Upper lobe of left lung (tissue), 4 donors: Measurements from ENCODE around the gene MYO1H.

Experiments used
- POLR2AphosphoS5 ChIP-seq, 2 donors: sonication (generic); formaldehyde crosslinking; IDR thresholded peaks; one replicate each; pipeline ENCODE4 v1.5.1; 2017; ENCODE audit warnings: antibody characterized with exemption in 2 of 2
- TF ChIP-seq, protein P1 (sequence below), 6 experiments: fragments of 450-650 bp in 4 of 6; fragments of 200-600 bp in 2 of 6; sonication (generic) in 2 of 6; IDR thresholded peaks; one replicate each; pipeline ENCODE4 v1.5.1; 2016 to 2019; ENCODE audit warnings: antibody characterized with exemption in 6 of 6

DNA sequence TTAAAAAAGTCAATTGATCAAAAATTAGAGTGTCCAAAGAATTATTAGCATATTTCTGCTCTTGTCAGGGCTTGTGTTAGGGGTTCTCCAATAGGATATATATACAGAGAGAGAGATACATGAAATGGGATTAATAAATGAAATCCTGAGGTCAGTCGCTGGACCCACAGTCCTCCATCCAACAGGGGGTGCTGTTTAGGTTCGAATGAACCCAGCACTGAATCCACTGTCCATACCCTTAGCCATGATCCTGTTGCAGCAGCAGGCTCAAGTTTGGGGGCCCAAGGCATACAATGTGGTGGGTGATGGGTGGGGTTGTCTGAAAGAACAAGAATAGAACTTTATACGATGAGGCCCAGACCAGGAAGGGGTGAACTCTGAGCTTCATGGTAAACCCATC lies 780 bp upstream of the MYO1H start:
- no peak for TF ChIP-seq POLR2AphosphoS5 (IDR thresholded peaks at IDR 0.05)
- TF ChIP-seq, protein P1, sequence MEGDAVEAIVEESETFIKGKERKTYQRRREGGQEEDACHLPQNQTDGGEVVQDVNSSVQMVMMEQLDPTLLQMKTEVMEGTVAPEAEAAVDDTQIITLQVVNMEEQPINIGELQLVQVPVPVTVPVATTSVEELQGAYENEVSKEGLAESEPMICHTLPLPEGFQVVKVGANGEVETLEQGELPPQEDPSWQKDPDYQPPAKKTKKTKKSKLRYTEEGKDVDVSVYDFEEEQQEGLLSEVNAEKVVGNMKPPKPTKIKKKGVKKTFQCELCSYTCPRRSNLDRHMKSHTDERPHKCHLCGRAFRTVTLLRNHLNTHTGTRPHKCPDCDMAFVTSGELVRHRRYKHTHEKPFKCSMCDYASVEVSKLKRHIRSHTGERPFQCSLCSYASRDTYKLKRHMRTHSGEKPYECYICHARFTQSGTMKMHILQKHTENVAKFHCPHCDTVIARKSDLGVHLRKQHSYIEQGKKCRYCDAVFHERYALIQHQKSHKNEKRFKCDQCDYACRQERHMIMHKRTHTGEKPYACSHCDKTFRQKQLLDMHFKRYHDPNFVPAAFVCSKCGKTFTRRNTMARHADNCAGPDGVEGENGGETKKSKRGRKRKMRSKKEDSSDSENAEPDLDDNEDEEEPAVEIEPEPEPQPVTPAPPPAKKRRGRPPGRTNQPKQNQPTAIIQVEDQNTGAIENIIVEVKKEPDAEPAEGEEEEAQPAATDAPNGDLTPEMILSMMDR (IDR thresholded peaks at IDR 0.05) = no peak
